ENCODE results near the gene NDNF.

Gene NDNF

GRCh38 chr4:120994521-120994920 lies 77.8 kb downstream of the NDNF start:
- no peaks in the 10 kb centered on the region for H3K9me3 ChIP-seq (ENCODE audit: control insufficient read depth, insufficient read depth, low read depth, low read length)
- H3K4me1 ChIP-seq (ENCODE audit: control insufficient read depth, insufficient read depth, low read length) = no peaks in the 10 kb centered on the region
- no peaks in the 10 kb centered on the region for H3K36me3 ChIP-seq (ENCODE audit: control insufficient read depth in 2 of 2, insufficient read depth in 1 of 2, low read length in 2 of 2)
- no peak overlapping the region for H3K4me3 ChIP-seq (ENCODE audit: low read depth, low read length)
- TF ChIP-seq ZNF404 (tag by site-specific recombination; IDR thresholded peaks at IDR 0.05) (no peak), ZBTB20 (tag by site-specific recombination; IDR thresholded peaks at IDR 0.05) (no peak), ZSCAN23 (tag by site-specific recombination; IDR thresholded peaks at IDR 0.05) (no peak), ZNF549 (tag by site-specific recombination; IDR thresholded peaks at IDR 0.05) (no peak), ZNF324 (tag by site-specific recombination; IDR thresholded peaks at IDR 0.05) (no peak), BCL11A (tag by site-specific recombination; IDR thresholded peaks at IDR 0.05; ENCODE audit: low read depth) (no peak), ZIC2 (tag by site-specific recombination; IDR thresholded peaks at IDR 0.05) (no peak), KLF8 (tag by site-specific recombination; IDR thresholded peaks at IDR 0.05) (no peak), ZFP3 (tag by site-specific recombination; IDR thresholded peaks at IDR 0.05; ENCODE audit: low read depth) (no peak), HIC1 (tag by site-specific recombination; IDR thresholded peaks at IDR 0.05) (no peak), ZNF211 (tag by site-specific recombination; IDR thresholded peaks at IDR 0.05; ENCODE audit: low read depth) (no peak), ZNF548 (tag by site-specific recombination; IDR thresholded peaks at IDR 0.05) (no peak), ZNF654 (tag by site-specific recombination; IDR thresholded peaks at IDR 0.05; ENCODE audit: low read depth) (no peak), ZNF76 (tag by site-specific recombination; IDR thresholded peaks at IDR 0.05; ENCODE audit: borderline replicate concordance, low read depth) (no peak), ZNF423 (tag by site-specific recombination; IDR thresholded peaks at IDR 0.05) (no peak), ZNF280D (tag by site-specific recombination; IDR thresholded peaks at IDR 0.05) (no peak), RBAK (tag by site-specific recombination; IDR thresholded peaks at IDR 0.05) (no peak), ZNF155 (tag by site-specific recombination; IDR thresholded peaks at IDR 0.05) (no peak)
- TF ChIP-seq, protein P1, sequence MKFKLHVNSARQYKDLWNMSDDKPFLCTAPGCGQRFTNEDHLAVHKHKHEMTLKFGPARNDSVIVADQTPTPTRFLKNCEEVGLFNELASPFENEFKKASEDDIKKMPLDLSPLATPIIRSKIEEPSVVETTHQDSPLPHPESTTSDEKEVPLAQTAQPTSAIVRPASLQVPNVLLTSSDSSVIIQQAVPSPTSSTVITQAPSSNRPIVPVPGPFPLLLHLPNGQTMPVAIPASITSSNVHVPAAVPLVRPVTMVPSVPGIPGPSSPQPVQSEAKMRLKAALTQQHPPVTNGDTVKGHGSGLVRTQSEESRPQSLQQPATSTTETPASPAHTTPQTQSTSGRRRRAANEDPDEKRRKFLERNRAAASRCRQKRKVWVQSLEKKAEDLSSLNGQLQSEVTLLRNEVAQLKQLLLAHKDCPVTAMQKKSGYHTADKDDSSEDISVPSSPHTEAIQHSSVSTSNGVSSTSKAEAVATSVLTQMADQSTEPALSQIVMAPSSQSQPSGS (tag by site-specific recombination; IDR thresholded peaks at IDR 0.05; ENCODE audit: low read depth) = no peak
- no peak overlapping the region for H3K27ac ChIP-seq (ENCODE audit: extremely low read depth, low read depth, low read length)
- ChIA-PET CTCF (no interaction called here), POLR2A (no interaction called here)

DNA sequence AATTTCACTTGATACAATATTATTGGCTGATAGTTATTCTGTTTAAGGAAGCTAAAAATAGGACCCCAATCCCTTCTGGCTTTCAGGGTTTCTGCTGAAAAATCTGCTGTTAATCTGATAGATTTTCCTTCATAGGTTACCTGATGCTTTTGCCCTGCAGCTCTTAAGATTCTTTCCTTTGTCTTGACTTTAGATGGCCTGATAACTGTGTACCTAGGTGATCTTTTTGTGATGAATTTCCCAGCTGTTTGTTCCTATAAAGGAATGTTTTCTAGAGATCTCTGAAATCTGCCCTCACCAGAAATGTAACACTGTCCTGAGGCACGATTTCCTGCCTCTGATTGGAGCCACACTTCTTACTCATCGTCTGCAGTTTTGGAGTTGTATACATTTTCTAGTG lies 80.5 kb downstream of the NDNF start:
- Histone ChIP-seq H3K4me1 (ENCODE audit: control insufficient read depth, insufficient read depth, low read length) (no peaks in the 10 kb centered on the region), H3K27ac (ENCODE audit: extremely low read depth, low read depth, low read length) (no peak overlapping the region), H3K36me3 (ENCODE audit: control insufficient read depth in 2 of 2, insufficient read depth in 1 of 2, low read length in 2 of 2) (no peaks in the 10 kb centered on the region), H3K4me3 (ENCODE audit: low read depth, low read length) (no peak overlapping the region), H3K9me3 (ENCODE audit: control insufficient read depth, insufficient read depth, low read depth, low read length) (no peaks in the 10 kb centered on the region)
- ChIA-PET POLR2A (no interaction called here), CTCF (interaction anchor here (0.6 to 1.8 kb wide), 2 partner anchors 9 to 15 kb away, joined by 6 read pairs; no protein-coding TSS in a partner anchor)
- no peak for TF ChIP-seq HOXA7 (CRISPR knock-in tag; IDR thresholded peaks at IDR 0.05; ENCODE audit: borderline replicate concordance)
- TF ChIP-seq KLF16 (tag by site-specific recombination; IDR thresholded peaks at IDR 0.05) = no peak
- no peak for TF ChIP-seq ZNF544 (tag by site-specific recombination; IDR thresholded peaks at IDR 0.05)
- no peak for TF ChIP-seq ZBTB20 (tag by site-specific recombination; IDR thresholded peaks at IDR 0.05)
- no peak for TF ChIP-seq ZNF202 (tag by site-specific recombination; IDR thresholded peaks at IDR 0.05; ENCODE audit: borderline replicate concordance)
- TF ChIP-seq ZNF510 (tag by site-specific recombination; IDR thresholded peaks at IDR 0.05; ENCODE audit: insufficient replicate concordance) = no peak
- TF ChIP-seq AEBP2 (tag by site-specific recombination; IDR thresholded peaks at IDR 0.05; ENCODE audit: borderline replicate concordance) = no peak
- TF ChIP-seq ZNF473 (tag by site-specific recombination; IDR thresholded peaks at IDR 0.05) = no peak
- no peak for TF ChIP-seq ZNF121 (tag by site-specific recombination; IDR thresholded peaks at IDR 0.05)
- no peak for TF ChIP-seq OSR2 (tag by site-specific recombination; IDR thresholded peaks at IDR 0.05)

Data from HEK293 (cell line).